Subcutaneous abdominal adipose tissue (tissue), 5 donors: Measurements from ENCODE around the gene DIO1.

Experiments used
- H3K27ac ChIP-seq: one replicate; pipeline ENCODE4 v1.7.0; 2013; ENCODE audit warnings: low read depth, mild to moderate bottlenecking, inconsistent platforms, low read length, moderate library complexity
- H3K27me3 ChIP-seq, 5 donors: one replicate each; pipeline ENCODE4 v1.7.0; 2013; ENCODE audit warnings: low read length in 5 of 5, inconsistent platforms in 1 of 5; ENCODE audit not compliant: control insufficient read depth in 5 of 5, insufficient read depth in 4 of 5
- H3K36me3 ChIP-seq, 5 donors: one replicate each; pipeline ENCODE4 v1.7.0; 2013; ENCODE audit warnings: low read length in 5 of 5; ENCODE audit not compliant: control insufficient read depth in 5 of 5, insufficient read depth in 5 of 5
- H3K4me1 ChIP-seq, 5 donors: one replicate each; pipeline ENCODE4 v1.7.0; 2013; ENCODE audit warnings: low read length in 5 of 5, mild to moderate bottlenecking in 3 of 5, moderate library complexity in 1 of 5; ENCODE audit not compliant: control insufficient read depth in 5 of 5, insufficient read depth in 5 of 5
- H3K4me3 ChIP-seq, 5 donors: one replicate each; pipeline ENCODE4 v1.7.0; 2013; ENCODE audit warnings: low read length in 5 of 5, low read depth in 1 of 5
- H3K9ac ChIP-seq, 5 donors: one replicate each; pipeline ENCODE4 v1.7.0; 2013; ENCODE audit warnings: low read length in 5 of 5, mild to moderate bottlenecking in 4 of 5, moderate library complexity in 3 of 5
- H3K9me3 ChIP-seq, 5 donors: one replicate each; pipeline ENCODE4 v1.7.0; 2013; ENCODE audit warnings: low read length in 5 of 5; ENCODE audit not compliant: control insufficient read depth in 5 of 5
- donor health status: healthy.
- donor health status: healthy.
- donor health status: healthy.
- donor health status: healthy.
- donor health status: healthy.

DIO1 gene

DNA sequence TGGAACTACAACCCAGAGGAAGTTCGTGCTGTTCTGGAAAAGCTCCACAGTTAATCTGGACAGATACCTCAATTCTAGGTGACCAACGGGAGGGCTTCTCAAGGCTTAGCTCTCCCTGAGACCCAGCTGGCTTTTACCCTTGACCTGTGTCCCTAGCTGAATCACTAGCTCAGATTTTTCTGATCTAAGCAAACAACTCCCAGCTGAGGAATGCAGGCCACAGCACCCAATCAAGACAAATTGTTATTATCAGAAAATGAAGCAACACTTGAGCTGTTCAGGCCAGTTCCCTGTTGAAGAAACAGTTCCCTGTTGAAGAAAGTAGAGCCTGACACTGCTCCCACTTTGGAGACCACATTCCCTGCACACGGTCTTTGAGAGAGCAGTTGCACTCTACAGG, 16.0 kb downstream of the DIO1 start:
- peaks cover 0 to 16% (median 10%) of the 10 kb centered on the region in 5 donors for H3K36me3 ChIP-seq
- H3K27me3 ChIP-seq, result no peaks in the 10 kb centered on the region
- no peak overlapping the region for H3K4me3 ChIP-seq
- no peak overlapping the region for H3K27ac ChIP-seq
- no peaks in the 10 kb centered on the region for H3K4me1 ChIP-seq
- no peaks in the 10 kb centered on the region for H3K9me3 ChIP-seq
- no peak overlapping the region for H3K9ac ChIP-seq

- Histone ChIP-seq H3K4me3 (no peak overlapping the region), H3K4me1 (no peaks in the 10 kb centered on the region)
These were observed 17.5 kb downstream of the DIO1 start for GRCh38 chr1:53911442-53911841.

GRCh38 chr1:53913352-53914033, 19.5 kb downstream of the DIO1 start:
- no peaks in the 10 kb centered on the region for H3K4me1 ChIP-seq
- no peaks in the 10 kb centered on the region for H3K9me3 ChIP-seq
- H3K9ac ChIP-seq, result no peak overlapping the region
- H3K27ac ChIP-seq, result no peak overlapping the region
- H3K4me3 ChIP-seq, result no peak overlapping the region
- H3K27me3 ChIP-seq, result no peaks in the 10 kb centered on the region
- H3K36me3 ChIP-seq, result peaks cover 10 to 25% (median 10%) of the 10 kb centered on the region in 5 donors

More at GRCh38 chr1:53911442-53911841, 17.5 kb downstream of the DIO1 start:
- no peak overlapping the region for H3K27ac ChIP-seq
- H3K36me3 ChIP-seq, result peaks cover 6 to 22% (median 10%) of the 10 kb centered on the region in 5 donors
- no peaks in the 10 kb centered on the region for H3K27me3 ChIP-seq
- H3K9me3 ChIP-seq, result no peaks in the 10 kb centered on the region
- H3K9ac ChIP-seq, result no peak overlapping the region

GRCh38 chr1:53918343-53918742, 24.4 kb downstream of the DIO1 start:
- H3K4me3 ChIP-seq, result no peak overlapping the region
- no peaks in the 10 kb centered on the region for H3K9me3 ChIP-seq
- H3K27ac ChIP-seq, result no peak overlapping the region
- H3K36me3 ChIP-seq, result peaks cover 7 to 28% (median 14%) of the 10 kb centered on the region in 5 donors
- no peaks in the 10 kb centered on the region for H3K27me3 ChIP-seq
- no peaks in the 10 kb centered on the region for H3K4me1 ChIP-seq
- H3K9ac ChIP-seq, result no peak overlapping the region

- no peak overlapping the region for H3K9ac ChIP-seq
- no peaks in the 10 kb centered on the region for H3K4me1 ChIP-seq
- no peak overlapping the region for H3K4me3 ChIP-seq
- no peaks in the 10 kb centered on the region for H3K27me3 ChIP-seq
- peaks cover 8 to 29% (median 19%) of the 10 kb centered on the region in 5 donors for H3K36me3 ChIP-seq
- H3K27ac ChIP-seq, result no peak overlapping the region
- H3K9me3 ChIP-seq, result no peaks in the 10 kb centered on the region
These were observed 25.7 kb downstream of the DIO1 start for GRCh38 chr1:53919675-53920066.

DNA sequence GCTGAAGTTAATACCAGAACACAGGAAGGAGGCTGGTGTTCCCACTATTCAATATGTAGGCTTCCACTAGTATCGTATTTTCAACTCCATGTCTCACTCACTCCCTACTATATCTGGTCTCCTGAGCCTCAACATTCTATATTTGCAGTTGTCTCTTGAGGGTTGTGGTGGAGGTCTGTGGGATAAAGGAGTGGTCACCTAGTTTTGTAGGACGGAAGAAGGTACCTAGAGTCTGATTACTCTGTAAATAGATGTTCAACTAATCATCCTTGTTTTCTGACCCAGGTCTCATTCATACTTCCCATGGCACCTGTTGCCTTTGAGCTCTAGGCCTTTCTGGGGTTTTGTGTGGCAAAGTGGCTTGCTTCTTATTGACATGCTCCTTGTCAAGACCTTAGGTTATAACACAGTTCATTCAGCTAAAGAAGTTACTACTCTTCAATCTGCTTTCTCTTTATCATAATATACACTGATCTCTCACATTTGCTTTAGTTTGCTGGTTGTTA, 33.4 kb downstream of the DIO1 start:
- Histone ChIP-seq H3K4me1 (no peaks in the 10 kb centered on the region), H3K9ac (no peak overlapping the region), H3K36me3 (peaks cover 16 to 38% (median 31%) of the 10 kb centered on the region in 5 donors), H3K27ac (no peak overlapping the region), H3K4me3 (no peak overlapping the region), H3K27me3 (no peaks in the 10 kb centered on the region), H3K9me3 (peaks cover 0 to 4% (median 0%) of the 10 kb centered on the region in 5 donors)

DNA sequence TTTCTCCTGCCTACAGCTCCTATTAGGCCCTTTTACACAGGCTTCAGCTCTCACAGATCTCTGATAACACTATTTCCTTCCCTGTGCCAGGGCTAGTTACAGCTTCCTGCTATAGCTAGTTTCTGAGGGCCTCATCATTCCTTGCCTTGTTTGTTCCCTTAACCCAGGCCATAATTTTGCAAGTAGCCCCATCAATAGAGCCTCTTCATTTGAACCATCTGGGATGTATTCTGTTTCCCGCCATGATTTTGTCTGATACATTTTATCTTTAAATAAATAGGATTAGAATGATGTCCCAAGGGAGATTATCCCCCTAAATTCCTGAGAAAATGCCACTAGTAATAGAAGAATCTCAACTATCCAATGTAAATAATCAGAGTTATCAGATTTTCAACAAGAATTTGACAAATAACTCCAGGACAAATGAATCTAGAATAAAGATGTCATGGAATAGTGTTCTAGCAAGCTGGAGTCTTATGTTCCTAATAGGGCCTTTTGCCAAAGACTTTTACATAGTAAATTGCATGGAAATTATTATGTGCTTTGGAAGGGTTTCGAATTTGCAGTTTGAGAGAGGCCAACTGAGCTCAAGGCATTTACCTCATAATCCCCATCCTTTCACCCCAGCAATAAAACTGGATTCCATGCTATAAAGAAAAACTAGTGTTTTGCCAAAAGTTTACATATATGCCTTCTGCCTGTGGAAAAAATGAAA, 35.4 kb downstream of the DIO1 start:
- no peak overlapping the region for H3K9ac ChIP-seq
- no peaks in the 10 kb centered on the region for H3K4me1 ChIP-seq
- no peak overlapping the region for H3K4me3 ChIP-seq
- H3K36me3 ChIP-seq, result peaks cover 11 to 30% (median 20%) of the 10 kb centered on the region in 5 donors
- H3K27me3 ChIP-seq, result no peaks in the 10 kb centered on the region
- peaks cover 0 to 8% (median 0%) of the 10 kb centered on the region in 5 donors for H3K9me3 ChIP-seq
- H3K27ac ChIP-seq, result no peak overlapping the region

DNA sequence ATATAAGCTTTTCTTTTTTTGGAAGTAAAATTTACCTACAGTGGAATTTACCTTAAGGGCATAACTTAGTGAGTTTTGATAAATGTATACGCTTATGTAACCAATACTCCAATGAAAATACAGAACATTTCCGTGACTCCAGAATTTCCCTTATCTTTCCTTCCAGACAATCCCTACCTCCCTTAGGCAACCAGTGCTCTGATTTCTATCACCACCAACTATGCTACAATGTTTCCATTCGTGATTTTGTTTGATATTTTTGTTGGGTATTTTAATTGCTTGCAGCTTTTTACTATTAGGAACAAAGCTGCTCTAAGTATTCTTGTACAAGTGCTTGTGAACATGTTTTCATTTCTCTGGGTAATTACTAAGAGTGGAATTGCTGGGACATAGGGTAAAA, 36.9 kb downstream of the DIO1 start:
- no peaks in the 10 kb centered on the region for H3K27me3 ChIP-seq
- H3K36me3 ChIP-seq, result peaks cover 11 to 27% (median 20%) of the 10 kb centered on the region in 5 donors
- H3K27ac ChIP-seq, result no peak overlapping the region
- H3K4me3 ChIP-seq, result no peak overlapping the region
- H3K9ac ChIP-seq, result no peak overlapping the region
- H3K9me3 ChIP-seq, result peaks cover 0 to 13% (median 3%) of the 10 kb centered on the region in 5 donors
- H3K4me1 ChIP-seq, result no peaks in the 10 kb centered on the region

- Histone ChIP-seq H3K9ac (no peak overlapping the region), H3K27ac (no peak overlapping the region), H3K4me1 (no peaks in the 10 kb centered on the region), H3K27me3 (no peaks in the 10 kb centered on the region), H3K9me3 (peaks cover 0 to 13% (median 3%) of the 10 kb centered on the region in 5 donors), H3K4me3 (no peak overlapping the region), H3K36me3 (peaks cover 11 to 24% (median 20%) of the 10 kb centered on the region in 5 donors)
These were observed 37.5 kb downstream of the DIO1 start for GRCh38 chr1:53931523-53931922.

DNA sequence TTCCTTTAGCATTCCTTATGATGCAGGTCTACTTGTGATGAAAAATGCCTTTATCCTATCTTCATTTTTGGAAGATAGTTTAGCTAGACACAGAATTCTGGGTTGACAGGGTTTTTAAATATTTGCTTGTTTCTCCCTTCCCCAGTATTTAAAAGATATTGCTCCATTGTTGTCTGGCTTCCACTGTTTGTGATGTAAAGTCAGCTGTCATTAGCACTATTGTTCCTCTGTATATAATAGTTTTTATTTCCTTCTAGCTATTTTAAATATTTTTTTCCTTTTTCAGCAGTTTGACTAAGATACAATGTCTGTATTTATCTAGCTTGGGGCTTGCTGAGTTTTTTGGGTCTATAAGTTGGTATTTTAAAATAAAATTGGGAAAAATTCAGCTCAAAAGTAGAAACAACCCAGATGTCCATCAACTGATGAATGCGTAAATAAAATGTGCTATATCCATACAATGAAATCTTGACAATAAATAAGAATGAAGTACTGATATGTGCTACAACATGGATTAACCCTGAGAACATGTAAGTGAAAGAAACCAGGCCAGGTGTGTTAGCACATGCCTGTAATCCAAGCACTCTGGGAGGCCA, 40.3 kb downstream of the DIO1 start:
- H3K27ac ChIP-seq, result no peak overlapping the region
- H3K4me1 ChIP-seq, result no peaks in the 10 kb centered on the region
- H3K9me3 ChIP-seq, result peaks cover 0 to 13% (median 3%) of the 10 kb centered on the region in 5 donors
- no peaks in the 10 kb centered on the region for H3K27me3 ChIP-seq
- no peak overlapping the region for H3K4me3 ChIP-seq
- H3K9ac ChIP-seq, result no peak overlapping the region
- H3K36me3 ChIP-seq, result peaks cover 3 to 14% (median 6%) of the 10 kb centered on the region in 5 donors
